GM19099 (cell line): ENCODE results near the gene NCAM1.

Experiments
- POLR2A ChIP-seq: IDR thresholded peaks from 3 replicates; pipeline ENCODE4 v1.6.1; 2011; ENCODE audit warnings: low read depth; ENCODE audit not compliant: insufficient read length; ENCODE audit errors: extremely low read depth

Gene NCAM1

DNA sequence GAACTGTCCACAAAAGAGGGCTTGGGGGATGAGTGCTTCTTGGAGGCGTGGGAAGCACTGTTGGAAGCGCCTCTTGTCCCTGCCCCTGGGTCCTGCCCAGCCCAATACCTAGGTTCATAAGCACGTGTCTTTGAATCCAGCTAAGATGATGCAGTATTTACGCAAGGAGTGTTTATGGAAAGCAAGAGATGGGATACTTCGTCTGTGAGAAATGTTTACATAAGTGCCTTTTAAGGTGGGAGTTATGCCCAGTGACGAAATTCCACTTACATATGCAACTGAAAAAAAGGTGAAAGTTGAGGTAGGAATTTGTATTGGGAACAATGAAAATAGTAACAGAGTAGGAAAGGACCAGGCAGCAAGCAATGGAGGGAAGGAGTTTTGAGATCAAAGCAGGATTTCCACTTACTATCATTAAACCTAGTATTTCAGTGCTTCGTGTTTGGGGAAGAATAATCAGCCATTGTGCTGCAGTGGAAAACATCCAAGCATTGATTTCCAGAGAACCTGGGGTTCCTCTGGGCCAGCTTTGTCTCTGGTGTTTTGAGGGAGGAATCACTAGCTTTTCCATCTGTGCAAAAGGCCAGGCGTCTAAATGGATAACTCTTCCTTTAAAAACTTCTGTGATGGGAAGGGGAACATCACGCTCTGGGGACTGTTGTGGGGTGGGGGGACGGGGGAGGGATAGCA, 237.9 kb downstream of the NCAM1 start:
- TF ChIP-seq POLR2A = no peak

DNA sequence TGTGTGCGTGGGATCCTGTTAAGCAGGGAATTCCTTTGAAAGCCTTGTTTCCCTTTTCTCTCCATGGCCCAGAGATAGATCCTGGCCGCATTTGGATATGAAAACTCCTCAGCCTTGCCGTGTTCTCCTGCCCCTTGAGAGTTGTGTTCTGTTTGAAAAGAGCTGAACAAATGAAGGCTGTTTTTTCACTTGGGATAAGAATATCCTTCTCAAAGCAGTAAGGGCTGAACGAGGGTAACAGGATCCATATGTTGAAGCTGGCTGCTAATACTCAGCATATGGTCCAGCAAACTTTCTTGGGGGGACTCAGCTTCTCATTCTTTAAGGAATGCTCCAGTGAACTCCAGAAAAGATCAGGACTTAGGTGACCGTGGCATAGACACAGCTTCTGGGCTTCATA, 238.6 kb downstream of the NCAM1 start:
- TF ChIP-seq POLR2A = no peak

DNA sequence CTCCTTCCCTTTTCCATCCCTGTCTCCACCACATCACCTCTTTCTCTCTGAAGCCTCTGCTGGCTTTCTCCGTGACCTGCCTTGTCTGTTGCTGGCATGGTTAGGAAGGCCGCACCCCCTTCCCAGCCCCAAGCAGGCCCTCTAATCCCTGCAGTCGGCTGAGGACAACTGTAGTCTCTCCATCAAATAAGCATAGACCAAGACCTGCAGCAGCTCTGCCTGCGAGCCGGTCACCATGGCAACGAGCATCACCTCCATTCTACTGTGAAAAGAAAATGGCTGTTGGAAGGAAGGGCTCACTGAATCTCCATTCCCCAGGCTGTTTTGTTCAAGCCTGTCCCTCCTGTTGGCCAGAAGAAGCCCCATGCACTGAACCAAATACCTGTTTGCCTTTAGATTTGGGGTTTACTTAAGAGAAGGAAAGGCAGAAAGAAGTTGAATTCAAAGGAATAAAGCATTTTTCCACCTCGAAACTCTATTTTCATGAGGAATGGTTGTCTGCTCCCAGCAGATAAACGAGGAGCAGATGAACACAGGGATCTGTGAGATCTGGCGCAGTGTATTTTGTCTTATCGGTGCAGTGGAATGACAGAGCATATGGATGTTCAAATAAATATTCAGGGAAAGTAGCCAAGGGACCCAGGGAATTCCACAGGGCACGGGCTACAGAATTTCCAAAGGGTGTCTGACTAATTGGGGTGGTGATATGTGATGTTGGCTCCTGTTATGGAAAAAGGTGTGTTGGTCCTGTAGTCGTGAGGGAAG, 240.0 kb downstream of the NCAM1 start:
- TF ChIP-seq POLR2A = no peak

DNA sequence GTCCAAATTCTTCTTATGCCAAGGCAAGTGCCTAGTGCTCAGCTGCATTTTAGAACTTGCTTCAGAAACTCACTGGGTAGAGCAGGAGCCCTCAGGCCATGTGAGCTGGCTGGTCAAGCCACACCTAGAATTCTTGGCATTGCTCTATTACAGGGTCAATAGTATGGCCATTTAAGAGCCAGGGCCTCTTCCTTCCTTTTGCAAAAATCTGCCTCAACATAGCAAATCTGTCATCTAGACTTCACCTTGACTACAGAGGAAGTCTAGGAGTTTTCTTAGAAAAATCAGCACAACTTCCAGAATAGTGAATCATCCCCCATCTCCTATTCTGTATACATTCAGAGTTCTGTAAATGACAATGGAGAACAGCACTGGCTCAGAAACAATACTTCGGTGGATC, 241.2 kb downstream of the NCAM1 start:
- no peak for TF ChIP-seq POLR2A

DNA sequence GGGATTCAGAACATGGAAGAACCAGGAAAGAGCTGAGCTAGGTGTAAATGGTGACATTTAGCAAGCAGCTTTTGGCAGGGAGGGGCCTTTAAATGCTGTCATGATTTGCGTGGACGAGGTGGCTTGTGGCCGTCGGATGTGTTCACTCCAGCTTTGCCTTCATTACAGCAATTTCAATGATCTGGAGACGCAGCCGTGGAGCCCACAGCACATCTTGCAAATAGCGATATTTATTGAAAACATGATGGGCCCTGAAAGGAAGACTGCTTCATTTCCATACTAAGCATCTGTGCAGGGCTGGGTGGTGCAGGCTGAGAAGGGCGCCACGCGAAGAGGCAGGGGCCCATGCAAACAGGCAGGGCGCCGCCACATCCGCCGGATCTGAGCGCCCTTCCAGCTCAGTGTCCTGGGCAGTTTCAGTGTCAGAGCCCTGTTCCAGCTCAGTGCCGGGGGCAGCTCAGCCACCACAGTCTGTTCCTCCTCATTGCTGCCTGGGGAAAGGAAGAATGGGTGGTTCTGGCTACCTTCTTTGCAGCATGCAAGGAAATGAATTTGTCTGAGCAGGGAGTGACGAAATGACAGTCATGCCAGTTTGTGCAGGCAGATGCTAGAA, 242.0 kb downstream of the NCAM1 start:
- TF ChIP-seq POLR2A = no peak

DNA sequence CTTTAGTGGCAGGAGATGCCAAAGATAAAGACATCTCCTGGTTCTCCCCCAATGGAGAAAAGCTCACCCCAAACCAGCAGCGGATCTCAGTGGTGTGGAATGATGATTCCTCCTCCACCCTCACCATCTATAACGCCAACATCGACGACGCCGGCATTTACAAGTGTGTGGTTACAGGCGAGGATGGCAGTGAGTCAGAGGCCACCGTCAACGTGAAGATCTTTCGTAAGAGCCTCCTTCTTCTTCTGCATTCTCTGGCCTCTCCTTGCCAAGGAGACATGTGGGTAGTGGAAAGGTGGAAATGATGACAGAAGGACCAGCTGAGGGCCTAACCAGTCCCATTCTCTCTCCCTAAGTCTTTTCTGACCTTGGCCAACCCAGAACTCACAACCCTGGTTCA, 243.1 kb downstream of the NCAM1 start:
- TF ChIP-seq POLR2A = no peak

DNA sequence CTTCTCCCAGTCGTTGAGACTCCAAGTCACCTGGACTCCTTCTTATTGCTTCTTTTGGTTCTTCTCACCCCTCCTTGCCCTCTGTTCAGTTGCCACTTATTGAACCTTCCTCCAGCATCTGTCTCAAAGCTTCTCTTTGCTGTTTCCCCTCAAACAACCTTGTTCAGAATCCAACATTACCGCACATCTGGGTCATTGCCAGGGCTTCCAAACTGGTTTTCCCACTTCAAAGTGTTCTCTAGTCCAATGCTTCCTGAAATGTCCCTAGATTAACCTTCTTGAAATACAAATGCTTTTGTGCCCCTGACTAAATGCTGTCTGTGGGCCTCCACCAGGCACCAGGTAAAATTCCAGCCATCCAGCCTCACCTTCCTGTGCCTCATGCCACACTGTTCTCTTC, 252.3 kb downstream of the NCAM1 start:
- no peak for TF ChIP-seq POLR2A

DNA sequence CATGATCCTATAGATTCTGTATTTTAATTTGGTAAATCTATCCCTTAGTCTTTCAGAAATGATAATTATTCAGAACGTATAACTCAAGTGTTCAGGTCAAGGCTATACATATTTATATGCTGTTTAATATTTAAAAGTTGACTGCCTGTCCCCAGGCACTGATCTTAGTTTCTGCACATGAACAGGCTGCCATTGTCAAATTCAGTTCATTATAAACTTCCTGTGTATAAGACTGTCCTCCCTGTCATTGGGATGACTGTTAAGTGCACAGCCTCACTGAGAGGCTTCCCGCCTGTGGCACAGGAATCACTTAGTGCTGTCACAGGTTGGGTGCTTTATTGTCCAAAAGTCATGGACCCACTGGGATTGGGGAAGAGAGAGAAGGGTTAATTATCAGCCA, 261.0 kb downstream of the NCAM1 start:
- no peak for TF ChIP-seq POLR2A

DNA sequence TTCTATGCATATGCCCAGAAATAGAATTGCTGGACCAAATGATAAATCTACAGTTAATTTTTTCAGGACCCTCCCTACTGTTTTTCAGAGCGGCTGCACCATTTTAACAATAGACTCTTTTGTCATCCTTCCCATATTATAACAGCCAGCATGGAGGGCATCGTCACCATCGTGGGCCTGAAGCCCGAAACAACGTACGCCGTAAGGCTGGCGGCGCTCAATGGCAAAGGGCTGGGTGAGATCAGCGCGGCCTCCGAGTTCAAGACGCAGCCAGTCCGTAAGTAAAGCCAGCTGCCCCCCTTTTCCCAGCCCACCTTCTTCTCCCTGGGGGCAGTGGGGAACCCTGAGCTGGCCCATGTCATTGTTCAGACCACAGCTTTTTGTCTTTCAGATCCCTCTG, 273.7 kb downstream of the NCAM1 start:
- no peak for TF ChIP-seq POLR2A

DNA sequence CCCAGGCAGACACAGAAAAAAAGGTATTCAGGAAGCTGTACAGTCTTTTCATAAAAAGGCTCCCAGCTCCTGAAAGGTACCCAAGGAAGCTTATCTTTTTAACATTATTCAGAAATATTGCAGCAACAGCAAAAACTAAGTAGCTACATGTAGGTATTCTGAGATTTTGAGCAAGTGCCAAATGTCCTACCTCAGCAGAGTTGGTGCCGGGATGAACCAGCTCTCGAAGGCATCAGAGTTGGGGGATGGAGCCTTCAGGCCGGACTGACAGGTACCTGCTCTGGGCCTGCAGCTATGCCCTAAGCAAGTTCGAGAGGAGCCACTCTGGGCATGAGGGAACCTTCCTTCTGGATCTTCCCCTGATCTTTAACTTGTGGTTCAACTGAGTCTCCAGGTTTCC, 276.0 kb downstream of the NCAM1 start:
- no peak for TF ChIP-seq POLR2A

DNA sequence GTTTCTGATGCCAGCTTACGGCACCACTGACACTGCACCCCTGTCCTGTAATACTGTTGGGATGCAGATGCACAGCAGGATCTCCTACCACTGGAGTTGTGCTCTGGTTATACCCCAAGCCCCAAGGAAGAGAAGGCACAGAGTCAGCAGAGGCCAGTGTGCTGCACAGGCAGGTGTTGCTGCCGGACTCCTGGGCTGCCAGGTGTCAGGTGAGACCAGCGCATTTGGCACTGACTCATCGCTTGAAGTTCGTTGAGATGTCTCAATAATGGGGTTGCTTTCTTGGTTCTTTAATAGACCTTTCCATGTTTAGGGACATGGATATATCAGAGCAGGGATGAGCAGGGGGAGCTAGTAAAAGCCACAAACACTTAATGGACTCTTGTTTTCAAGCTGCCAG, 277.5 kb downstream of the NCAM1 start:
- TF ChIP-seq POLR2A = no peak

DNA sequence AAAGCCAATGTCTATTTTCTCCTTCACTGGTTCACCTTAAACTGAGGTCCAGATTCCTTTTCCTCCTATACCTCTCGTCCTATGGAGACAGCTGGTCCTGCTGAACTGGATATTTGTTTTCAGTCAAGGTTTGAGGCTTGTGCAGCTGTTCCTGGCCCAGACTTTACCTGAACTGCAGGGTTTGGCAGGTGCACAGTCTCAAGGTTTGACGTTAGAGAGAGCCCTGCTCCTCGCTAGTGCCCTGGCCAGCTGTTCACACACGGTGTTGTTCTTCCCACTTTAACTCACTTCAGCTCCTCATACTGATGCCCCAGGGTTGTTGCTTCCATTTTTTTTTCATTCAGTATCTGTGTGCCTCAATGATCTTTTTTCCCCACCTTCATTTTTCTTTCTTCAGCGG, 279.2 kb downstream of the NCAM1 start:
- TF ChIP-seq POLR2A = no peak

DNA sequence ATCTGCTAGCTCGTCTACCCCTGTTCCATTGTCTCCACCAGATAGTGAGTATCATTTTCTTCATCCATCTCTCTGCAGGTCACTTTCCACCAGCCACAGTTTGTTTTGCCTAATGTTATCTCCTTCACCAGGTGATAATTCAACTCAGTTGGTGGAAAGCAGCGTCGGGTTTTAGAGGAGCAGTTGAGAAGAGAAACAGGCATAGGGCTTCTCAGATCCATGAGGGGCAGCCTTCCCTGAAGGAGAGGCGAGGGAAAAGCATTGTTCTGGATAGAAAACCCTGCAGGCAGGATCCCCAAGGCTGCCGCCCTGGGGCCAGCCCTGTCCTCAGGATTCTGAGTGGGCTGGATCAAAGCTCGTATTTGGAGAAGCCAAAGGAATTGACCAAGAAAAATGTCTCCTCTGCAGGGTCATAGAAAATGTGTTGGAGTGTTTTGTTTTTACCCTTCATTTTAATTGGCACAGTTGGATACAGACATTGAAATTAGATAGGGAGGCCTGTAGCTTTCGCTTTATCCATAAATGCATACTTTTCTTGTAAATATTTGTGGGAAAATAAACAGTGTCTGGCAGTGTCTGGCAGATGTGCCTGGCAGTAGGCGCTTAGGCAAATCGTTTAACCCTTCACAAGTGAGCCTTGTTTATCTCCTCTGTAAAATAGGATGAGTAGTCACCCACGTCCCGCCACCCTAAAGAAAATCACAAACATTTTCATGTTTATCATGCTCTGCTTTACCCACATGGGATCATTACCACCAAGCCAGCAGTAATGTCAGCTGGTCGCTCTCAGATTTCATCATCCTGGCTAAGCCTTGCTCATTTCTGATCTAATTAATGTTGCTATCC, 279.8 kb downstream of the NCAM1 start:
- no peak for TF ChIP-seq POLR2A

DNA sequence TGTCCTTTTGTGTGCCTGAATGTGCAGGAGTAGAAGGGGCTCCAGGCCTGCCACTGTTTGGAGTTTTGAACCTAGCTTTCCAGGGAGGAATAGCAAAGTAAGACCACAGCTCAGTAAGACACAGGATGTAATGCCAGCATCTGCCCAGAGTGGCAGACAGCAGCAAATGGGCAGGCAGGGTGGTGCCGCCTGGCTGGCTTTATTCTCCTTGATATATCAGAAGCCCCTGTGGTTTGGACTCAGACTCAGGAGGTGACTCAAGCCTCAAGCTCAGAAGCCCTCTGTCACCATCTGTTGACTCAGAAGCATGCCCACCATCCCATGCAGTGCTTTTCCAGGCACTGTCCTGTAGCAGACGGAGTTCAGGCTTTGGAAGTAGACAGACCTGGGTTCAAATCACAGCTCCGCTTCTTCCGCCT, 280.4 kb downstream of the NCAM1 start:
- TF ChIP-seq POLR2A = no peak

DNA sequence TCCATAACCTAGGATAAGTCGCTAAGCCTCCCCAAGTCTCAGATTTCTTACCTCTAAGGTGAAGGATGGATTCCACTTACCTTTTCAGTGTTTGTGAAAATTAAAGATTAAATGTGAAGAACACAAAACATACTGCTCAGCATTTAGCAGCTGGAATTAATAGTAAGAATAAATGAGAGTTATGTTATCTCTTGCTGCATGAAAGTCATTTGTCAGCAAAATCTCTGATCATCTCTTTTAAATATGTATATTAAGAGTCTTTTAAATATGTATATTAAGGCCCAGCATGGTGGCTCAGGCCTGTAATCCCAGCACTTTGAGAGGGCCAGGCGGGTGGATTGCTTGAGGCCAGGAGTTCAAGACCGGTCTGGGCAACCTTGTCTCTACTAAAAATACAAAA, 280.8 kb downstream of the NCAM1 start:
- TF ChIP-seq POLR2A = no peak

DNA sequence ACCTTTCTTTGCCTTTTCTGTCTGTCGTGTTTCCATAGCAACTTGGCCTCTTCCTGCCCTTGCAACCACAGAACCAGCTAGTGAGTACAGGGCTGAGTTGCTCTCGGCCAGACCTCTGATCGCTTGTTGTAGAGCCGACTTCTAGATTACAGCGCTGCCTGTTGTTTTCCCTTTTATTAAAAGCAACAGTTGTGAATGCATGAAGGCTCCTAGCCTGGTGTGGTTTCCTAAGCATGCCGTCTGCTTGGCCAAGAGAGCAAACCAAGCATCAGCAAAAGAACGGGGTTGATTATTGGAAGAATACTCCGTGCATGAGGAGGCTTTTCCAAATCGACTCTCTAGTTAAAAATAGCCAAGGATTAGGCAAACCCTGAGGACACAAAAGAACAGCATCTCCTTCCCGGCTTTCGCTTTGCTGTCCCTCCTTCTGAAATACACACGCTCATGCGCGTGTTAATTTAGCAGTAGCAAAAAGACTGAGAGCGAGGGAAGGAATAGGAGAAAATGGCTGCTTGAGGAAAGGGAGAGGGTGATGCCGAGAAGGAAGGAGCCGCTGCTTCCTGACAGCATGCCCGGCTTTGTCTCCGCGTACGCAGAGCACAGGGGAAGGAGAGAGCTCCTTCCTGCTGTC, 281.7 kb downstream of the NCAM1 start:
- no peak for TF ChIP-seq POLR2A

DNA sequence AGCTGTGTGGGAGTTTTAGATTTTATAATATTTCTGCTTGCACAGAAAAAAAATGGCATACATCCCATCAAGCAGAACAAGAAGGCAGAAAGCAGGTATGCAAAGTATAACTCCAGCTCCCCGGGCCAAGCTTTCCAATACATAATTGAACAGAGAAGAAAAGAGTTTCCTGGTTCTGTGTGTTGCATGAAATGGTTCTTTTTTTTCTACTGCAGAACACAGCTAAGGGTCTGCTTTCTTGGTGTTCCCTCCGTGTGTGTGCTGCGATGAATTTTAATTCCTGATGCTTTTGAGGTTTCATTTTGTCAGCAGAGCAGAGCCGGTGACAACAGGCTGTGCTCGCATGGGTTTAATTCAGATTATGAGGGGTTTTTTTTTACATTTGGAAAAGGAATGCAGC, 282.5 kb downstream of the NCAM1 start:
- no peak for TF ChIP-seq POLR2A
